Measurements from ENCODE around the gene SNX20.

Gene SNX20

DNA sequence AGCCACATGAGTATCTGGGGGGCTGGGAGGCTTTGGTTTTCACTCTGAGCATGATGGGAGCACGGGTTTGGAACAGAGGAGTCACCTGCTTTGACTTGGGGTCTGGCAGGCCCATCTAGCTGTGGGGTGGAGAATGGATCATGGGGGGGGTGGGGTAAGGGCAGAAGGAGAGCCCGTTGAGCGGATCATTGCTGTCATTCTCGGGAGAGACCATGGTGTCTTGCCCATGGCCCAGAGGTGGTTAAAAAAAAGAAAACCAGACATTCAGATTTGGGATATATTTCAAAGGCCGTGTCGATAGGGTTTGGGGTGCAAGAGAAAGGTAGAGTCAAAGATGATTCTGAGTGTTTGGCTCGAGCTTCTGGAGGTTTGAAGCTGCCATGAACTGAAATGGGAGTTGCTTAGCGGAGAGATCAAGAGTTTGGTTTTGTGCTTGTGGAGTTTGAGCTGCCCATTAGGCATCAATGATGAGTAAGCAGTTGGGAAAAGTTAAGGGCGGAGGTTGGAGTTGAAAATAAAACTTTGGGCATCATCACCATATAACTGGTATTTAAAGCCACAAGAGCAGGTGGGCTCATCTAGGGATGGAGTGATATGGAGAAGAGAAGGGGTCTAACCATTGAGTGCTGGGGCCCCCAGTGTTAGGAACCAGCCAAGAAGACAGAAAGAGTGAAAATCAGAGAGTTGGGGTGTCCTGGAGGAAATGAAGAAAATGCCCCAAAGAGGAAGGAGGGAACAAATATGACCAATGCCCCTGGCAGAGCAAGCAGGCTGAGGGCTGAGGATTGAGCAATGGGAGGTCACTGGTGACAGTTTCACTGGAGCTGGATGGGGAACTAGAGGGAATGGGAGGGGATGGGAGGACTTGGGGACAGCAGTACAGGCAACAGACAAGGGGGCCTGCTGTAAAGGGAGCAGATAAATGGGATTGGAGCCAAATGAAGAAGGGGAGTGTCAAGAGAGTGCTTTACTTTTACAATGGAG is 14.2 kb upstream of the SNX20 start:
- no peak for ATAC-seq
- TF ChIP-seq ESRRG (CRISPR knock-in tag; IDR thresholded peaks at IDR 0.05) (no peak), ARNTL (CRISPR knock-in tag; IDR thresholded peaks at IDR 0.05; ENCODE audit: borderline replicate concordance, low read depth) (no peak), PPARA (CRISPR knock-in tag; IDR thresholded peaks at IDR 0.05; ENCODE audit: borderline replicate concordance) (no peak)
- TF ChIP-seq, protein P1, sequence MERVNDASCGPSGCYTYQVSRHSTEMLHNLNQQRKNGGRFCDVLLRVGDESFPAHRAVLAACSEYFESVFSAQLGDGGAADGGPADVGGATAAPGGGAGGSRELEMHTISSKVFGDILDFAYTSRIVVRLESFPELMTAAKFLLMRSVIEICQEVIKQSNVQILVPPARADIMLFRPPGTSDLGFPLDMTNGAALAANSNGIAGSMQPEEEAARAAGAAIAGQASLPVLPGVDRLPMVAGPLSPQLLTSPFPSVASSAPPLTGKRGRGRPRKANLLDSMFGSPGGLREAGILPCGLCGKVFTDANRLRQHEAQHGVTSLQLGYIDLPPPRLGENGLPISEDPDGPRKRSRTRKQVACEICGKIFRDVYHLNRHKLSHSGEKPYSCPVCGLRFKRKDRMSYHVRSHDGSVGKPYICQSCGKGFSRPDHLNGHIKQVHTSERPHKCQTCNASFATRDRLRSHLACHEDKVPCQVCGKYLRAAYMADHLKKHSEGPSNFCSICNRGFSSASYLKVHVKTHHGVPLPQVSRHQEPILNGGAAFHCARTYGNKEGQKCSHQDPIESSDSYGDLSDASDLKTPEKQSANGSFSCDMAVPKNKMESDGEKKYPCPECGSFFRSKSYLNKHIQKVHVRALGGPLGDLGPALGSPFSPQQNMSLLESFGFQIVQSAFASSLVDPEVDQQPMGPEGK (CRISPR knock-in tag; IDR thresholded peaks at IDR 0.05; ENCODE audit: borderline replicate concordance): no peak

DNA sequence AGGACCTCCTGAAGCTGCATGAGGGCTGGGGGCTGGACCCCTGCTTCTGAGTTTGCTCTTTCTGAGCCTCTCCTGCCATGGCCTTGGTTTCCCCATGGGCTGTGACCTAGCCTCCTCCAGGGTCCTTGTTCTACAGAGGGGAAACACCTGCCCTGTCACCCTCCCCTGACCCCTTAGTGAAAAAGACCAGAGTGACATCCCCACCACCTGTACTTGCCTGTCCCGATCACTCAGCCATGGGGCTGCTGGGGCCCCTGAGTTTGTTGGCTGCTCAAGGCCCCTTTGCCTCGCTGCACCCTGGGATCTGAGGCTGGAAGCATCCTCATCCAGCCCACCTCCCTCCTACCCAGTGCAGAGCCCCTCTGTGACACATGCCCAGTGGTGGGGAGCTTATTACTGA is 13.1 kb upstream of the SNX20 start:
- ATAC-seq: no peak
- TF ChIP-seq, protein P2, sequence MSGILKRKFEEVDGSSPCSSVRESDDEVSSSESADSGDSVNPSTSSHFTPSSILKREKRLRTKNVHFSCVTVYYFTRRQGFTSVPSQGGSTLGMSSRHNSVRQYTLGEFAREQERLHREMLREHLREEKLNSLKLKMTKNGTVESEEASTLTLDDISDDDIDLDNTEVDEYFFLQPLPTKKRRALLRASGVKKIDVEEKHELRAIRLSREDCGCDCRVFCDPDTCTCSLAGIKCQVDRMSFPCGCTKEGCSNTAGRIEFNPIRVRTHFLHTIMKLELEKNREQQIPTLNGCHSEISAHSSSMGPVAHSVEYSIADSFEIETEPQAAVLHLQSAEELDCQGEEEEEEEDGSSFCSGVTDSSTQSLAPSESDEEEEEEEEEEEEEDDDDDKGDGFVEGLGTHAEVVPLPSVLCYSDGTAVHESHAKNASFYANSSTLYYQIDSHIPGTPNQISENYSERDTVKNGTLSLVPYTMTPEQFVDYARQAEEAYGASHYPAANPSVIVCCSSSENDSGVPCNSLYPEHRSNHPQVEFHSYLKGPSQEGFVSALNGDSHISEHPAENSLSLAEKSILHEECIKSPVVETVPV (CRISPR knock-in tag; IDR thresholded peaks at IDR 0.05): no peak
- TF ChIP-seq ZC3H10 (CRISPR knock-in tag; IDR thresholded peaks at IDR 0.05): no peak

DNA sequence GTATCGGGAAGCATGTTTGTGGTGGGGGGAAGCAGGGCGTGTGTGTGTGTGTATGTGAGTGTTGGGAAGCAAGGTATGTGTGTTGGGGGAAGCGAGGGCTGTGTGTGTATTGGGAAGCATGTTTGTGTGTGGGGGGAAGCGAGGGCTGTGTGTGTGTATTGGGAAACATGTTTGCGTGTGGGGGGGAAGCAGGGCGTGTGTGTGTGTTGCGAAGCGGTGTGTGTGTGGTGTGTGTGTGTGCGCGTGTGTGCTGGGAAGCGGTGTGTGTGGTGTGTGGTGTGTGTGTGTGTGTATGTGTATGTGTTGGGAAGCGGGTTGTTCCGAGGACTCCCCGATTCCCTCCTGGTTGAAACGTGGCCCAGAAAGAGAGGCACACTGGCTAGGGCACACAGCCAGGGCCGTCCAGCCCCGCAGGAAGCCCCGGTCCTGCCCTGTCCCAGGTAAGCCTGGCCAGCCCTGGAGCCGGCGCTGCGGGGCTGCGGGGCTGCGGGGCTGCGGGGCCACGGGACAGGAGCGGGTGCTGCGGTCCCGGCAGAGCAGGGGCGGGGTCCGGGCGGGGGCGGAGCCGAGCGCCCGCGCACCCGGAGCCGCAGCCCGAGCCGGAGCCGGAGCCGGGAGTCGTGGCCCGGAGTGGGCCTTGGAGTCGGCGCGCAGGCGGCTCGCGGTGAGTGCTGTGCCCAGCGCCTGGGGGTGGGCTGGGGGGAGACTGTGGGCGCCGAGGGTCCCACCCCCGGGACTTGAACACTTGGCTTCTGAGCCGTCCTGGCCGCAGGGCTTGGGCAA is 12.1 kb upstream of the SNX20 start, which contains the start of gene NOD2:
Gene NOD2 (plus strand): TSS at position 608 of the 783 bp plus-strand sequence. CDS start 5,890 bp downstream, outside the sequence.
- TF ChIP-seq, protein P2 (CRISPR knock-in tag; IDR thresholded peaks at IDR 0.05): no peak
- no peak for TF ChIP-seq ZNF70 (CRISPR knock-in tag; IDR thresholded peaks at IDR 0.05)
- no peak for TF ChIP-seq TCF4 (CRISPR knock-in tag; IDR thresholded peaks at IDR 0.05; ENCODE audit: borderline replicate concordance)
- no peak for TF ChIP-seq ZFP3 (CRISPR knock-in tag; IDR thresholded peaks at IDR 0.05)
- TF ChIP-seq PPARA (CRISPR knock-in tag; IDR thresholded peaks at IDR 0.05; ENCODE audit: borderline replicate concordance): no peak
- TF ChIP-seq OSR1 (CRISPR knock-in tag; IDR thresholded peaks at IDR 0.05): no peak
- TF ChIP-seq CSDC2 (CRISPR knock-in tag; IDR thresholded peaks at IDR 0.05): no peak
- TF ChIP-seq, protein P3, sequence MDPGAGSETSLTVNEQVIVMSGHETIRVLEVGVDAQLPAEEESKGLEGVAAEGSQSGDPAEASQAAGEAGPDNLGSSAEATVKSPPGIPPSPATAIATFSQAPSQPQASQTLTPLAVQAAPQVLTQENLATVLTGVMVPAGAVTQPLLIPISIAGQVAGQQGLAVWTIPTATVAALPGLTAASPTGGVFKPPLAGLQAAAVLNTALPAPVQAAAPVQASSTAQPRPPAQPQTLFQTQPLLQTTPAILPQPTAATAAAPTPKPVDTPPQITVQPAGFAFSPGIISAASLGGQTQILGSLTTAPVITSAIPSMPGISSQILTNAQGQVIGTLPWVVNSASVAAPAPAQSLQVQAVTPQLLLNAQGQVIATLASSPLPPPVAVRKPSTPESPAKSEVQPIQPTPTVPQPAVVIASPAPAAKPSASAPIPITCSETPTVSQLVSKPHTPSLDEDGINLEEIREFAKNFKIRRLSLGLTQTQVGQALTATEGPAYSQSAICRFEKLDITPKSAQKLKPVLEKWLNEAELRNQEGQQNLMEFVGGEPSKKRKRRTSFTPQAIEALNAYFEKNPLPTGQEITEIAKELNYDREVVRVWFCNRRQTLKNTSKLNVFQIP (CRISPR knock-in tag; IDR thresholded peaks at IDR 0.05; ENCODE audit: borderline replicate concordance, low read depth): no peak
- TF ChIP-seq GLIS3 (CRISPR knock-in tag; IDR thresholded peaks at IDR 0.05): no peak
- no peak for TF ChIP-seq ZNF8 (CRISPR knock-in tag; IDR thresholded peaks at IDR 0.05)
- TF ChIP-seq BACH2 (CRISPR knock-in tag; IDR thresholded peaks at IDR 0.05; ENCODE audit: borderline replicate concordance): no peak
- TF ChIP-seq, protein P4, sequence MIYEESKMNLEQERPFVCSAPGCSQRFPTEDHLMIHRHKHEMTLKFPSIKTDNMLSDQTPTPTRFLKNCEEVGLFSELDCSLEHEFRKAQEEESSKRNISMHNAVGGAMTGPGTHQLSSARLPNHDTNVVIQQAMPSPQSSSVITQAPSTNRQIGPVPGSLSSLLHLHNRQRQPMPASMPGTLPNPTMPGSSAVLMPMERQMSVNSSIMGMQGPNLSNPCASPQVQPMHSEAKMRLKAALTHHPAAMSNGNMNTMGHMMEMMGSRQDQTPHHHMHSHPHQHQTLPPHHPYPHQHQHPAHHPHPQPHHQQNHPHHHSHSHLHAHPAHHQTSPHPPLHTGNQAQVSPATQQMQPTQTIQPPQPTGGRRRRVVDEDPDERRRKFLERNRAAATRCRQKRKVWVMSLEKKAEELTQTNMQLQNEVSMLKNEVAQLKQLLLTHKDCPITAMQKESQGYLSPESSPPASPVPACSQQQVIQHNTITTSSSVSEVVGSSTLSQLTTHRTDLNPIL (CRISPR knock-in tag; IDR thresholded peaks at IDR 0.05; ENCODE audit: low read depth): no peak
- no peak for TF ChIP-seq ISL1 (CRISPR knock-in tag; IDR thresholded peaks at IDR 0.05)
- no peak for TF ChIP-seq ESRRG (CRISPR knock-in tag; IDR thresholded peaks at IDR 0.05)
- TF ChIP-seq SNAI2 (CRISPR knock-in tag; IDR thresholded peaks at IDR 0.05): no peak
- no peak for TF ChIP-seq ARNTL (CRISPR knock-in tag; IDR thresholded peaks at IDR 0.05; ENCODE audit: borderline replicate concordance, low read depth)
- no peak for TF ChIP-seq ZFP30 (CRISPR knock-in tag; IDR thresholded peaks at IDR 0.05)
- peak; percentile 52; the same call in 2 of the 3 replicates for ATAC-seq

Measured in SK-N-SH treated with all-trans-retinoic acid at 6 μM for 48 hours (cell line).